Ectodermal cell (in vitro differentiated cells): ENCODE data around the gene ZSCAN5A.
"Not testable (repeated sequence)": the region's sequence is repeated elsewhere in the genome, so short reads cannot be mapped to it uniquely, and the experiment has no call there.

ENCODE experiments used
- H3K27ac ChIP-seq: 2 replicates; pipeline ENCODE4 v1.7.0; 2013; ENCODE audit warnings: mild to moderate bottlenecking, low read depth, low read length; ENCODE audit not compliant: insufficient read depth, poor library complexity, severe bottlenecking
- H3K27me3 ChIP-seq: 2 replicates; pipeline ENCODE4 v1.7.0; 2013; ENCODE audit warnings: mild to moderate bottlenecking, low read length; ENCODE audit not compliant: insufficient read depth, control insufficient read depth, poor library complexity, severe bottlenecking
- H3K36me3 ChIP-seq: one replicate; pipeline ENCODE4 v1.7.0; 2013; ENCODE audit warnings: low read length; ENCODE audit not compliant: control insufficient read depth, insufficient read depth
- H3K4me1 ChIP-seq: one replicate; pipeline ENCODE4 v1.7.0; 2013; ENCODE audit warnings: low read length; ENCODE audit not compliant: control insufficient read depth, insufficient read depth
- H3K4me3 ChIP-seq: 2 replicates; pipeline ENCODE4 v1.7.0; 2013; ENCODE audit warnings: low read depth, low read length, control low read depth; ENCODE audit not compliant: insufficient read depth
- H3K9me3 ChIP-seq: 2 replicates; pipeline ENCODE4 v1.7.0; 2013; ENCODE audit warnings: mild to moderate bottlenecking, low read length, moderate library complexity; ENCODE audit not compliant: control insufficient read depth
- WGBS, 2 experiments: methylation state at CpG; one replicate each; pipeline ENCODE4 v1.1.7; 2013; ENCODE audit warnings: missing lambda C conversion rate in 2 of 2; 5-methylcytosine and 5-hydroxymethylcytosine counted together

The ZSCAN5A gene

DNA sequence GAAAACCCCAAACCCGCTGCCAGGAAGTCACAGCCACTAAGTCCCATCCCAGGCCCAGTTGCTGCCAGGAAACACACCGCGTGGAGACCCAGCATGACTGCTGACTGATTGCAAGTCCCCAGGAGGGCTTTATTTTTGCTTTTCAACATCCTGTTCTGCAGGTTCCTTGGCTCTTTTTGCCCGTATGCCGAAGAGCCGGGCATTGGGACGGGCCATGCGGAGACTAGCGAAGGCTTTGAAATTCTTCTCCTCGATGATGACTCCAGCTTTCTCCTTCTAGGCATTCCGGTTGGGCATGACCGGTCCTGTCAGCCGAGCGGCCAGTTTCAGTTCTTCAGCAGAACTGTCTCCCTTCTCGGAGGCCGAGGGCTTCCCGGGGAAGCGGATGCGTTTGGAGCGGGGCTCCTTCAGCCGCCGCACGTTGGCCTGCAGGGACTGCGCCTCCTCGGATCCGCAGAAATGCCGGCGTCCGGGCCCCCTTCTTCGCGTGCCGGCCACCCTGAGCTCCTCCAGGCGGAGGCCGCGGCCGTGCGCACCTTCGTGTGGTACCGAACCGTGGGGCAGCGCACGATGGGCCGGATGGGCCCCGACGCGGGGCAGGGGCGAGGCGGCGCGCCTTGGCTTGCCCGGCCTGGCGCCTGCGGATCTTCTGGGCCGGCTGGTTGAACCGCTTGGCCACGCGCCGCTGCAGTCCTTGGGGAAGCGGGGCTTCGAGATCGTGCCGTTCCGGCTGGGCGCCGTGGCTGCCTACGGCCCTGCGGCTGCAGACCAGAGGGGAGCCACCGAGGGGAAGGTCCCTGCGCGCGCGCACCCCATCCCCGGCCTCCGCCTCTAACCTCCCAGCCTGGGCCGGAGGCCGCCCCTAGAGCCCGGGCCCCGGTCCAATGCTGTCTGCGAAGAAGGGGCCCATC is 97.3 kb downstream of the ZSCAN5A start:
- Histone ChIP-seq H3K36me3 (no peaks in the 10 kb centered on the region), H3K9me3 (no peaks in the 10 kb centered on the region), H3K27ac (no peak overlapping the region), H3K27me3 (no peaks in the 10 kb centered on the region), H3K4me1 (no peaks in the 10 kb centered on the region), H3K4me3 (no peak overlapping the region)
- WGBS, 2 experiments, result 77 to 81% methylated on average over 79 of the region's 79 CpGs

DNA sequence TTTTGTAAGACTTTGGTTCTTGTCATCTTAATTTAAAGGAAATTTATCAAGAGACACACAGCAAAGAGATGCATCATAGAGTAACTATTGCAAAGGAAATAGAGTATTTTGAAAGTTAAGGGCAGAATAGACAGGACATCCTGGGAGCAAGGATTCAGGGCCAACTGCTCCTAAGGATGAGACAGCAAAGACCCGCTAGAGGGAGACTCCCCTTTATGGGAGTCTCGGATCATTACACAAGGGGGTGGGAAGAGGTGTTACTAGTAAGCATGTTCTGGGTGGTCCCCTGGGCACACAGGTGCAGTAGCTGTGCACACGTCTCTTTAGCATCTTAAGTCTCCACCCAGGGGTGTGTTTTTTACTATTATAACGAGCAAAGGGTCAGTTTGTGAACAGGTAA is 102.9 kb downstream of the ZSCAN5A start:
- Histone ChIP-seq H3K27me3 (no peaks in the 10 kb centered on the region), H3K36me3 (no peaks in the 10 kb centered on the region), H3K4me1 (no peaks in the 10 kb centered on the region), H3K4me3 (no peak overlapping the region), H3K9me3 (no peaks in the 10 kb centered on the region), H3K27ac (no peak overlapping the region)
- 83 to 84% methylated on average over 4 of the region's 4 CpGs for whole genome bisulfite sequencing, 2 experiments

DNA sequence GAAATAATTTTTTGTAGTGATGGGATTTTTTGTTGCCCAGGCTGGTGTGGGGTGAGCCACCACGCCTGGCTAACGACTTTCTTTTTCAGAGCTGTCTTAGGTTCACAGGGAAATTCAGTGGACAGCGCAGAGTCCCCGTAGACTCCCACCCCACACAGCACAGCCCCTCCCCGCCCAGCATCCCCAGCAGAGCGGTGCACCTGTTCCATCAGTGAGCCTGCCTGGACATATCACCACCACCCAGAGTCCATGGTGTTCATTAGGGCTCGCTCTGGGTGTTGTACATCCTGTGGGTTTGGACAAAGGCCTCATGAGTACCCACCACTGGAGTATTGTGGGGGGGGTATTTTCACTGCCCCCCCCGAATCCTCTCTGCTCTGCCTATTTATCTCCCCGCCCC is 104.6 kb downstream of the ZSCAN5A start:
- 90 to 92% methylated on average over 8 to 9 of the region's 9 CpGs for WGBS, 2 experiments
- not testable (repeated sequence) for H3K36me3 ChIP-seq

DNA sequence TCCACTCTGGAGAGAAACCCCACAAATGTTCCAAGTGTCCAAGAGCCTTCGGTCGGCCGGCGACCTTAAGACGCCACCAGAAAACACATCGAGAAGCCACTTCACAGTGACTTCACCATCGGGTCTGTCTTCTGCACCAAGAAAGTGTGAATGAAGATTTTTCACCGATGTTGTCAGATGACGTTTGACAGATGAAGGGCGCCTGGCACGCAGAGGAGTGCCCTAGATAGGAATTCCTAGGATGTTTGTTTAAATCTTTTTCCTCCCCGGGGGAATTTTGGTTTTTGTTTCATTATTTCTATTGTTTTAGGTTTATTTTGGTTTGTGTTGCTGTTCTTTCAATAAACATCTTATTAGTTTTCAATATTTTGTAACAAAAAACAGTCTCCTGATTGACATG is 105.5 kb downstream of the ZSCAN5A start:
- no peaks in the 10 kb centered on the region for H3K9me3 ChIP-seq
- 91 to 95% methylated on average over 12 of the region's 12 CpGs for WGBS, 2 experiments
- no peaks in the 10 kb centered on the region for H3K36me3 ChIP-seq
- no peak overlapping the region for H3K27ac ChIP-seq
- no peaks in the 10 kb centered on the region for H3K27me3 ChIP-seq
- no peaks in the 10 kb centered on the region for H3K4me1 ChIP-seq
- H3K4me3 ChIP-seq, result no peak overlapping the region

More for the DNA sequence above, 104.6 kb downstream of the ZSCAN5A start:
- not testable (repeated sequence) for H3K9me3 ChIP-seq, H3K4me3 ChIP-seq, H3K4me1 ChIP-seq, H3K27me3 ChIP-seq, H3K27ac ChIP-seq

DNA sequence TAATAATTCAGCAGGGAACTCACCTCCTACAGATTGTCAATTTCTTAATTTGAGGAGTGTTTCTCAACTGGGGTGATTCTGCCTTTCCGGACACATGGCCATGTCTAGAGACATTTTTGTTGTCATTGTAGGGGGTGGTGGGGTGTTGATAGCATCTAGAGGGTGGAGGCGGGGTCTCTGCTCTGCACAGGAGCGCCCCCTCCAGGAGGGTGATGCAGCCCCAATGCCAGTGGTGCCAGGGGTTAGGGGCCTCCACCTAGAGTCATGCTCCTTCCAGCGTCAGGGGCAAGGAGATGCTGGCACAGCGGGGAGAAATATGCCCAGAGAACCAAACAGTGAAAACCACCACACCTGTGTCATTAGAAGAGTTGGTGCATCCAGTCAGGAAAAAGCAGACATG is 107.1 kb downstream of the ZSCAN5A start:
- not testable (repeated sequence) for H3K9me3 ChIP-seq, H3K4me3 ChIP-seq, H3K4me1 ChIP-seq, H3K36me3 ChIP-seq, H3K27me3 ChIP-seq, H3K27ac ChIP-seq
- 90 to 91% methylated on average over 3 to 4 of the region's 5 CpGs for WGBS, 2 experiments

DNA sequence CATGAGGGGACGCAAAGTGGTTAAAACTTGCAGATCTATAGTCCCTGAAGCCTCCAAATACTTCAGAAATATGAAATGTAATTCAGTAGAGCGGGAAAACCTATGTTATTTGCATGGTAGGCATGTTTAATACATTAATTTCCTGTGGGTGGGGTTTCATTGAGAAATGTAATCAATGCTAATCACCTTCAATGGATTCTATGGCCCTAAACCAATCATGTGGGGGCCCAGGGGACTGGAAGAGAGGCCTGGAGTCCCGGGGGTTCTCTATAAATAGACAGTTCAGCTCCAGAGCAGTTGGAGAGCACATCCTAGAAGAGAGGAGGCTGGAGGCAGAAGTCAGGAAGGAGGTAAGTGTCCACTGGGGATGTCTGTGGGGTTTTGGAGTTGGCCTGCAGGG is 112.7 kb downstream of the ZSCAN5A start, which contains the start of gene ZSCAN5C:
Gene ZSCAN5C, plus strand, starts transcription at position 301 of the 400 bp plus-strand sequence. CDS start 3,641 bp downstream, outside the sequence.
- H3K27me3 ChIP-seq, result no peaks in the 10 kb centered on the region
- 82 to 87% methylated on average over 3 of the region's 3 CpGs for WGBS, 2 experiments
- H3K4me1 ChIP-seq, result no peaks in the 10 kb centered on the region
- H3K36me3 ChIP-seq, result no peaks in the 10 kb centered on the region
- no peaks in the 10 kb centered on the region for H3K9me3 ChIP-seq
- H3K27ac ChIP-seq, result no peak within 1 kb of the TSS
- H3K4me3 ChIP-seq, result no peak within 1 kb of the TSS

DNA sequence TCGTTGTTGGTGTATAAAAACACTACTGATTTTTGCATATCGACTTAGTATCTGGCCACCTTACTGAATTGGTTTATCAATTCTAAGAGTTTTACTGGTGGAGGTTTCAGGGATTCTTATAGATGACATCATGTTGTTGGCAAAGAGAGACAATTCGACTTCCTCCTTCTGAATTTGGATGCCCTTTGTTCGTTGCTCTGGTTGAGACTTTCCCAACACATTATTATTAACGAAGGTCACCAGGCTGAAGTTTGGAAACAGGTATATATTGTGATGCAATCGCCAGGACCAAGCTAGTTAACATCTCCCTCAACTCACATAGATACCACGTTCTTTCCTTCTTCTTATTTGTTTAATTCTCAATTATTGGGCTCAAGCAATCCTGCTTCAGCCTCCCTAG is 115.0 kb downstream of the ZSCAN5A start:
- Histone ChIP-seq H3K27me3 (no peaks in the 10 kb centered on the region), H3K27ac (no peak overlapping the region), H3K4me1 (no peaks in the 10 kb centered on the region), H3K9me3 (no peaks in the 10 kb centered on the region), H3K36me3 (no peaks in the 10 kb centered on the region), H3K4me3 (no peak overlapping the region)
- 79 to 89% methylated on average over 6 to 7 of the region's 7 CpGs for WGBS, 2 experiments

DNA sequence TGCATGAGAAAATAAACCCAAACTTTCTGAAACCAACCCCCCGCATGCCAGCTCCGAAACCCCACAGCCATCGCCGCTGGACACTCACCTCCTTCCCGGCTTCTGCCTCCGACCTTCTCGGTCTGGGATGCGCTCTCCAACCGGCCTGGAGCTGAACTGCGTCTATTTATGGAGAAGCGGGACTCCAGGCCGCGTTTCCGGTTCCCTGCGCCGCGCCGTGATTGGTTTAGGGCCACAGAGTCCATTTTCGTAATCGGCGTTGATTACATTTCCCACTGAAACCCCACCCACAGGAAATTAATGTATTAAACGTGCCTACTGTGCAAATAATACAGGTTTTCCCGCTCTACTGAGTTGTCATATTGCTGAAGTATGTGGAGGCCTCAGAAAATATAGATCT is 117.0 kb downstream of the ZSCAN5A start, which contains the start of gene ZSCAN5B:
Gene ZSCAN5B, minus strand, starts transcription at position 138 of the 400 bp plus-strand sequence. CDS start 4,731 bp downstream, outside the sequence.
- not testable (repeated sequence) for H3K36me3 ChIP-seq, H3K27me3 ChIP-seq, H3K27ac ChIP-seq, H3K4me3 ChIP-seq, H3K4me1 ChIP-seq, H3K9me3 ChIP-seq
- WGBS, 2 experiments, result 91 to 95% methylated on average over 23 of the region's 23 CpGs

DNA sequence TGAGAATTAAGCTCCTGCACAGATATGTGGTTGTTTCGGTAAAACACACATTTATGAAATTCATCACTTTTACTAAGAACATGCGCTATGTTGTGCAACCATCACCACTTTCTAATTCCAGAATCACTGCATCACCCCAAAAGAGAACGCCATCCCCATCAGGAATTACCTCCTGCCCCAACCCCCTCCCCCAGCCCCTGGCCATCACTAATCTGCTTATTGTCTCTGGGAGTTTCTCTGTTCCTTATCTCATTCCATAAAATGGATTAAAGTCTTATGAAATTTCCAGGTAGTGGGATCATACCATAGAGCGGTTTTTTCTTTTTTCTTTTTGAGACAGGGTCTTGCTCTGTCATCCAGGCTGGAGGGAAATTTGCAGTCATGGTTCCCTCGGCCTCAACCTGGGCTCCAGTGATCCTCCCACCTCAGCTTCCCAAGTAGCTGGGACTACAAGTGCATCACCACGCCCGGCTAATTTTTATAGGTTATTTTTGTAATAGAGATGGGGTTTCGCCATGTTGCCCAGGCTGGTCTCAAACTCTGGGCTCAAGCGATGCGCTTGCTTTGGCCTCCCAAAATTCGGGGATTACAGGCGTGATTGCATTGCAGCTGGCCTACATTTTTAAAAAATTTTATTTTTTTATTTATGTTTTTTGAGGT is 120.5 kb downstream of the ZSCAN5A start:
- H3K27ac ChIP-seq, result no peak overlapping the region
- 85 to 88% methylated on average over 12 of the region's 12 CpGs for WGBS, 2 experiments
- no peaks in the 10 kb centered on the region for H3K4me1 ChIP-seq
- H3K4me3 ChIP-seq, result no peak overlapping the region
- H3K9me3 ChIP-seq, result no peaks in the 10 kb centered on the region
- H3K36me3 ChIP-seq, result no peaks in the 10 kb centered on the region
- H3K27me3 ChIP-seq, result no peaks in the 10 kb centered on the region

DNA sequence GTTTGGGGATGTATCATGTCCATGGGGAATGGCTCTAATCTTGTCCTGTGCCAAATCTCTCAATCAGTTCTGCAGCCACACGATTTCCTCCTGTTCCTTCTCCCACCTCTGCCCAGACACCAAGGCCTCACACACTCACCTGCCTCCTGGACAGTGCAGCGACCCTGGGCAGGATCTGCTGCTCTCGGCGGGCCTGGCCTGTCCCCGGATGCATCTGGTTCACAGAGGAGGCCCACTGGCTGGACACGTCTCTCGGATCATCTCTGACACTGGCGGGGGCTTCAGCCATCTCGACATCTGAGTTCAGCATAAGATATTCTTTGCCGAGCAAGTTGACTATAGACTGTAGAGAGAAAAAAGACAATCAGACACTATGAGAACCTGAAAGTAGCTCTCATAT is 122.9 kb downstream of the ZSCAN5A start:
- H3K4me1 ChIP-seq, result no peaks in the 10 kb centered on the region
- no peaks in the 10 kb centered on the region for H3K36me3 ChIP-seq
- H3K4me3 ChIP-seq, result no peak overlapping the region
- H3K9me3 ChIP-seq, result no peaks in the 10 kb centered on the region
- no peaks in the 10 kb centered on the region for H3K27me3 ChIP-seq
- WGBS, 2 experiments, result 91 to 92% methylated on average over 10 of the region's 10 CpGs
- no peak overlapping the region for H3K27ac ChIP-seq
